Adrenal gland (tissue), 12 donors: Measurements from ENCODE around the gene PLXDC2. TPM values are rescaled to one million over a fixed set of nuclear protein-coding genes. Genes with fewer than 3 reads are reported as not detected.

Source experiments
- DNase-seq, 7 donors: peaks; one replicate each; pipeline ENCODE4 v3.0.0-alpha.2; 2019 to 2020
- H3K27ac ChIP-seq, 5 donors: fragments of 200-600 bp; sonication (generic) in 4 of 5; 1 replicate in 3 of 5; 2 replicates in 2 of 5; pipeline versions ENCODE4 v1.5.1 to v1.8.0; 2016 to 2020; ENCODE audit warnings: mild to moderate bottlenecking in 1 of 5
- H3K27me3 ChIP-seq: fragments of 200-600 bp; 2 replicates; pipeline ENCODE4 v1.8.0; 2021
- H3K36me3 ChIP-seq, 2 donors: fragments of 200-600 bp; replicated peaks in 1 of 2; 1 replicate in 1 of 2; 2 replicates in 1 of 2; pipeline versions ENCODE4 v1.5.1 to v1.8.0; 2018 to 2022
- H3K4me1 ChIP-seq, 2 donors: fragments of 200-600 bp; replicated peaks in 1 of 2; 1 replicate in 1 of 2; 2 replicates in 1 of 2; pipeline versions ENCODE4 v1.5.1 to v1.8.0; 2018 to 2021
- H3K4me3 ChIP-seq, 4 donors: fragments of 200-600 bp; sonication (generic) in 3 of 4; one replicate each; pipeline ENCODE4 v1.5.1; 2016 to 2018
- H3K9me3 ChIP-seq, 3 donors: fragments of 200-600 bp; sonication (generic) in 1 of 3; replicated peaks in 1 of 3; 1 replicate in 2 of 3; 2 replicates in 1 of 3; pipeline versions ENCODE4 v1.5.1 to v1.8.0; 2016 to 2021
- CTCF ChIP-seq, 6 experiments: fragments of 450-650 bp in 4 of 6; fragments of 200-600 bp in 2 of 6; sonication (generic) in 1 of 6; IDR thresholded peaks; 1 replicate in 5 of 6; 2 replicates in 1 of 6; pipeline versions ENCODE4 v1.5.1 to v1.8.0; 2016 to 2021; ENCODE audit warnings: antibody characterized with exemption in 6 of 6, mild to moderate bottlenecking in 2 of 6, moderate library complexity in 1 of 6
- POLR2A ChIP-seq, 2 donors: fragments of 450-650 bp; IDR thresholded peaks; one replicate each; pipeline ENCODE4 v1.6.1; 2017; ENCODE audit warnings: antibody characterized with exemption in 2 of 2, mild to moderate bottlenecking in 2 of 2, moderate library complexity in 1 of 2
- WGBS, 4 donors: extraction: QIAGEN DNeasy Blood & Tissue Kit in 2 of 4; methylation state at CpG; one replicate each; pipeline versions ENCODE4 v1.1.5 to v1.1.7; 2013 to 2017; 5-methylcytosine and 5-hydroxymethylcytosine counted together
- intact Hi-C, 2 donors: fragments of 100-400 bp; cut with DNase I; formaldehyde crosslinking; loops; one replicate each; pipeline versions ENCODE4 v1.14.1 to v1.15.0; 2022 to 2023
- polyA plus RNA-seq, 3 donors: library from polyadenylated mRNA; stranded (reverse); fragments of 200-250 nt in 2 of 3; fragments of 350-450 nt in 1 of 3; fragmentation: Illumina TruSeq in 1 of 3; extraction: RNeasy Lipid Tissue Mini Kit (QIAGEN cat#74804) in 1 of 3; gene quantifications; one replicate each; pipeline ENCODE4 v1.2.3, GENCODE V29; 2013 to 2014
- total RNA-seq, 9 donors: library from RNA; depleted of rRNA in 4 of 9; stranded (reverse); fragments of >200 nt in 4 of 9; fragments of 120-200 nt in 1 of 9; fragmentation: NEBNext Ultra II Directional in 1 of 9; extraction: Animal tissue kit (Norgen Biotek cat#: 25700) in 1 of 9; gene quantifications; one replicate each; pipeline versions ENCODE4 v1.1.0 to v1.2.4, GENCODE V29; 2013 to 2023
- donor health status: healthy with polysubstance abuse.
- donor health status: Bipolar disorder and iron deficiency.
- donor health status: DM: yes; HTN: yes; CAD: no.
- donor health status: DM: no; HTN: no; CAD: no.
- donor health status: DM: no; HTN: no; CAD: no.
- donor health status: DM: yes; HTN: yes; CAD: no.

PLXDC2 gene
- total and polyA plus RNA-seq, 12 donors = 12.1 to 127 (median 75.1) TPM

GRCh38 chr10:20075713-20076112, 259.5 kb downstream of the PLXDC2 start:
- Histone ChIP-seq H3K27me3 (no peaks in the 10 kb centered on the region), H3K36me3 (no peaks in the 10 kb centered on the region), H3K27ac (no peak overlapping the region), H3K4me1 (no peaks in the 10 kb centered on the region), H3K9me3 (no peaks in the 10 kb centered on the region), H3K4me3 (no peak overlapping the region)
- TF ChIP-seq CTCF (IDR thresholded peaks at IDR 0.05) = no peak
- TF ChIP-seq POLR2A (IDR thresholded peaks at IDR 0.05) = no peak
- intact Hi-C loops = no loop called here
- DNase-seq = no peak
- WGBS, 4 donors = 77 to 96% (median 86%) methylated on average over 1 of the region's 1 CpG

- DNase-seq = no peak
- Histone ChIP-seq H3K36me3 (no peaks in the 10 kb centered on the region), H3K4me3 (no peak overlapping the region), H3K9me3 (no peaks in the 10 kb centered on the region), H3K27ac (no peak overlapping the region), H3K4me1 (peaks cover 0 to 9% of the 10 kb centered on the region in 2 donors), H3K27me3 (no peaks in the 10 kb centered on the region)
- TF ChIP-seq CTCF (IDR thresholded peaks at IDR 0.05) (no peak), POLR2A (IDR thresholded peaks at IDR 0.05) (no peak)
- intact Hi-C loops = no loop called here
- 73 to 88% (median 84%) methylated on average over 2 of the region's 2 CpGs for WGBS, 4 donors
These were observed 268.2 kb downstream of the PLXDC2 start for GRCh38 chr10:20084451-20084850.

- Histone ChIP-seq H3K9me3 (no peaks in the 10 kb centered on the region), H3K27ac (no peak overlapping the region), H3K4me1 (peaks cover 0 to 9% of the 10 kb centered on the region in 2 donors), H3K27me3 (no peaks in the 10 kb centered on the region), H3K36me3 (no peaks in the 10 kb centered on the region), H3K4me3 (no peak overlapping the region)
- no peak for DNase-seq
- 70 to 72% (median 71%) methylated on average over 5 of the region's 5 CpGs for WGBS, 4 donors
- intact Hi-C loops = no loop called here
- TF ChIP-seq CTCF (IDR thresholded peaks at IDR 0.05) = no peak
- TF ChIP-seq POLR2A (IDR thresholded peaks at IDR 0.05) = no peak
These were observed 268.9 kb downstream of the PLXDC2 start for GRCh38 chr10:20085115-20085514.

- Histone ChIP-seq H3K27me3 (no peaks in the 10 kb centered on the region), H3K9me3 (no peaks in the 10 kb centered on the region), H3K4me1 (peaks cover 0 to 9% of the 10 kb centered on the region in 2 donors), H3K36me3 (no peaks in the 10 kb centered on the region), H3K27ac (no peak overlapping the region), H3K4me3 (no peak overlapping the region)
- TF ChIP-seq CTCF (IDR thresholded peaks at IDR 0.05) = no peak
- TF ChIP-seq POLR2A (IDR thresholded peaks at IDR 0.05) = no peak
- intact Hi-C loops = no loop called here
- WGBS, 4 donors = 81 to 92% (median 88%) methylated on average over 2 of the region's 2 CpGs
- no peak for DNase-seq
These were observed 271.1 kb downstream of the PLXDC2 start for GRCh38 chr10:20087353-20087752.
